Mucosa of descending colon (tissue), 3 donors: Measurements from ENCODE around the gene CAVIN2. TPM values are rescaled to one million over a fixed set of nuclear protein-coding genes. Genes with fewer than 3 reads are reported as not detected.

Source experiments
- ATAC-seq: fragments of 200-7000 bp; cut with Tn5 transposase; one replicate; pipeline ENCODE4 v1.9.1; 2020; ENCODE audit warnings: mild to moderate bottlenecking, moderate library complexity
- DNase-seq, 3 donors: peaks; one replicate each; pipeline ENCODE4 v3.0.0-alpha.2; 2020
- H3K36me3 ChIP-seq: fragments of 200-600 bp; one replicate; pipeline ENCODE4 v1.8.0; 2021; ENCODE audit warnings: low read depth, mild to moderate bottlenecking
- H3K4me1 ChIP-seq: fragments of 200-600 bp; one replicate; pipeline ENCODE4 v1.8.0; 2021; ENCODE audit warnings: low read depth, mild to moderate bottlenecking
- H3K4me3 ChIP-seq: fragments of 200-600 bp; one replicate; pipeline ENCODE4 v1.8.0; 2021; ENCODE audit warnings: mild to moderate bottlenecking
- H3K9me3 ChIP-seq: fragments of 200-600 bp; one replicate; pipeline ENCODE4 v1.8.0; 2021; ENCODE audit warnings: mild to moderate bottlenecking
- CTCF ChIP-seq: fragments of 200-600 bp; IDR thresholded peaks from one replicate; pipeline ENCODE4 v1.8.0; 2022; ENCODE audit warnings: antibody characterized with exemption, mild to moderate bottlenecking
- intact Hi-C, 2 donors: fragments of 100-400 bp; cut with DNase I in 1 of 2; cut with micrococcal nuclease in 1 of 2; formaldehyde crosslinking; loops; one replicate each; pipeline versions ENCODE4 v1.11.0 to v1.11.1; 2022; cut with DNase I, micrococcal nuclease
- total RNA-seq, 3 donors: library from RNA; stranded (reverse); fragmentation: NEBNext Ultra II Directional in 2 of 3; extraction: Animal tissue kit (Norgen Biotek cat#: 25700) in 2 of 3; gene quantifications; one replicate each; pipeline versions ENCODE4 v1.2.1 to v1.2.4, GENCODE V29; 2021 to 2023
- donor health status: DM: no; HTN: no; CAD: no; lungs with moderate emphysema.
- donor health status: DM: no; HTN: no; CAD: no.
- donor health status: DM: no; HTN: yes; CAD: no.

CAVIN2 gene
- total RNA-seq, 3 donors from 2014 or later, result 6.7 to 154 (median 13.7) TPM

DNA sequence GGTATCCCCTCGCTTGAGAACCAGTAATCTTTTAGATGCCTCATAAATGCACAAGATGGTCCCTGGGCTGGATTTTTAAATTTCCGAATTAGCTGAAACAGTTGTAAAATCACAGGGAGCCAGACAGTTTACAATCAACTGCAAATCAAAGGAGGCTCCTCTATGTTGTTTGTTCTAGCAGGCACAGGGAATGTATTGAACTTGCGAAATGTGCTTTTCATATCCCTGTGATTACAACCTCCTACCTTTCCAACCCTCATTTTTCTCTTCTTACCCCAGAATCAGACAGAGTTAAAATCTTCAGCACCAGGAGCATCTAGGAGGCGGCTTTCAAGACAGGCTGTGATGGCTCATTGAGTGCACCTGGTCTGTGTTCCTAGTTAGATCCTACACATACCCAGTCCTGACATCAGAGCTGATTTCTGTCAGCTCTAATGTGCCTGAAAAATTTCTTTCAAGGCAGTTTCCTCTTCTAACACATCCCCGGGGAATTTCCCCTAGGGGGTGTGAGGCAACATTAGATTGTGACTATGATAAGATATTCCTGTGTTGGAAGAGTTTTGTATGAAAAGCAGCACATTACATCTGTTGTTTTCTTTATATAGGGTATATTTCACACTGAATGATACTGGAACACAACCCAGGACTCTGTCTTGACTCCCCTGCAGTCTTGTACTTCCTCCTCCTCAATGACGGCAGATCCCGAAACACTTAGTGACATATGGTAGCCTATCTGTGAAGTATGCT lies 17.9 kb upstream of the CAVIN2 start:
- no peaks in the 10 kb centered on the region for H3K9me3 ChIP-seq
- intact Hi-C loops, result no loop called here
- no peak overlapping the region for H3K4me3 ChIP-seq
- H3K4me1 ChIP-seq, result no peaks in the 10 kb centered on the region
- ATAC-seq (no peak), DNase-seq (no peak)
- TF ChIP-seq CTCF, result no peak
- no peaks in the 10 kb centered on the region for H3K36me3 ChIP-seq

DNA sequence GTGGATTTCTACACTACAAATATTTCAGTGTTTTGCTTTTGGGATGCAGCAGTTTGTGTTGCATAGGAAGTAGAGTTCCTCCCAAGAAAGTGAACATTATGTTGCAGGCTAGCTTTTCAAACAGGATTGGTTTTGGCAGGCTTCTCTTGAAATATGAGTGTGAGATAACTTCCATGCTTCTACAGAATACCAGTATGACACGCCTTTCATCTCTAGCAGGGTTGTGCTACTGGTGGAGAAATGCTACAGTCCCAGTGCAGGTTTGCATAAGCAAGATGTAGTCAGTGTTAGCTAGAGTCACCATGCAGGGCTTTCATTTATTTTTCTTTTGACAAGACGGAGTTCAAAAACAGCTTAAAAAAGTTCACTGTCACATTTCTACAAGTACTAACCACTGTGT lies 17.1 kb upstream of the CAVIN2 start:
- H3K36me3 ChIP-seq, result no peaks in the 10 kb centered on the region
- ATAC-seq, result no peak
- intact Hi-C loops, result no loop called here
- no peak for TF ChIP-seq CTCF
- no peaks in the 10 kb centered on the region for H3K4me1 ChIP-seq
- no peak for DNase-seq
- H3K4me3 ChIP-seq, result no peak overlapping the region
- H3K9me3 ChIP-seq, result no peaks in the 10 kb centered on the region

- intact Hi-C loops, result no loop called here
- ATAC-seq (no peak), DNase-seq (no peak)
- Histone ChIP-seq H3K9me3 (no peaks in the 10 kb centered on the region), H3K36me3 (no peaks in the 10 kb centered on the region), H3K4me3 (no peak overlapping the region), H3K4me1 (no peaks in the 10 kb centered on the region)
- no peak for TF ChIP-seq CTCF
Observed at GRCh38 chr2:191862156-191862775, 15.4 kb upstream of the CAVIN2 start.

- no peak overlapping the region for H3K4me3 ChIP-seq
- H3K36me3 ChIP-seq, result no peaks in the 10 kb centered on the region
- H3K9me3 ChIP-seq, result no peaks in the 10 kb centered on the region
- no peak for TF ChIP-seq CTCF
- DNase-seq (no peak), ATAC-seq (no peak)
- intact Hi-C loops, result no loop called here
- H3K4me1 ChIP-seq, result no peaks in the 10 kb centered on the region
Observed at GRCh38 chr2:191860760-191861466, 14.0 kb upstream of the CAVIN2 start.

DNA sequence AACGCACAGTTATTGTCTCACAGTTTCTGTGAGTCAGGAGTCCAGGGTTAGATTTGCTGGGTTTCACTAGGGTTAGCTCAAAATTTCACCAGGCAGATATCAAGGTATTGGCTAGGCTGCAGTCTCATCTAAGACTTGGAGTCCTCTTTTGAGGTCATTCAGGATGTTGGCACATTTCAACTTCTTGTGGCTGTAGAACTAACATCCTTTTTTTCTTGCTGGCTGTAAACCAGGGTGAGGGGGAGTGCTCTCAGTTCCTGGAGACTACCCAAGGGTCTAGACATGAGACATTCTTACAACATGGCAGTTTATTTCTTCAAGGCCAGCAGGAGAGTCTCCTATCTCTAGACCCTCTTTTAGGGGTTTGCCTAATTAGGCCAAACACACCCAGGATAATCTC lies 12.8 kb upstream of the CAVIN2 start:
- TF ChIP-seq CTCF, result no peak
- intact Hi-C loops, result no loop called here
- DNase-seq (no peak), ATAC-seq (no peak)
- Histone ChIP-seq H3K36me3 (no peaks in the 10 kb centered on the region), H3K4me1 (no peaks in the 10 kb centered on the region), H3K9me3 (no peaks in the 10 kb centered on the region), H3K4me3 (no peak overlapping the region)
